KBM-7 (cell line): ENCODE data around the gene NEK7.
"Not testable (repeated sequence)": the region's sequence is repeated elsewhere in the genome, so short reads cannot be mapped to it uniquely, and the experiment has no call there.

Source experiments
- DNase-seq: peaks from one replicate; pipeline ENCODE4 v3.0.0-alpha.2; 2015
- in situ Hi-C: fragments of 300-500 bp; cut with MboI; formaldehyde crosslinking; loops from 2 replicates; pipeline ENCODE4 v1.14.3; 2020; ENCODE audit warnings: low sequenced_read_pairs, low pct_unique_long_range_greater_than_20kb, mixed read lengths

Gene NEK7

GRCh38 chr1:198156745-198157240 is at the start of gene NEK7:
NEK7 (plus strand) TSS chr1:198156998; CDS start chr1:198232581, 75,583 bp downstream.
- in situ Hi-C loops = no loop called here

GRCh38 chr1:198107091-198107501 is 49.7 kb upstream of the NEK7 start:
- in situ Hi-C loops = no loop called here
- DNase-seq = no peak

More at GRCh38 chr1:198156745-198157240, at the start of gene NEK7:
- DNase-seq = peak; percentile 83

GRCh38 chr1:198108636-198109370 is 48.0 kb upstream of the NEK7 start:
- no peak for DNase-seq

GRCh38 chr1:198109371-198109715 is 47.5 kb upstream of the NEK7 start:
- in situ Hi-C loops = no loop called here
- no peak for DNase-seq

More at GRCh38 chr1:198108636-198109370, 48.0 kb upstream of the NEK7 start:
- in situ Hi-C loops = no loop called here

- in situ Hi-C loops = no loop called here
- no peak for DNase-seq
Measured at GRCh38 chr1:198113342-198113750, 43.5 kb upstream of the NEK7 start.

- DNase-seq = no peak
- in situ Hi-C loops = no loop called here
Measured at GRCh38 chr1:198116069-198116468, 40.7 kb upstream of the NEK7 start.

- in situ Hi-C loops = no loop called here
- no peak for DNase-seq
Measured at GRCh38 chr1:198116469-198116868, 40.3 kb upstream of the NEK7 start.

- in situ Hi-C loops = no loop called here
- no peak for DNase-seq
Measured at GRCh38 chr1:198117267-198117666, 39.5 kb upstream of the NEK7 start.

- in situ Hi-C loops = no loop called here
- DNase-seq = no peak
Measured at GRCh38 chr1:198118134-198118533, 38.7 kb upstream of the NEK7 start.

- no peak for DNase-seq
- in situ Hi-C loops = no loop called here
Measured at GRCh38 chr1:198119906-198120305, 36.9 kb upstream of the NEK7 start.

- in situ Hi-C loops = no loop called here
- DNase-seq = no peak
Measured at GRCh38 chr1:198121056-198121826, 35.6 kb upstream of the NEK7 start.

- no peak for DNase-seq
- in situ Hi-C loops = no loop called here
Measured at GRCh38 chr1:198122693-198123092, 34.1 kb upstream of the NEK7 start.

GRCh38 chr1:198123133-198123532 is 33.7 kb upstream of the NEK7 start:
- in situ Hi-C loops = no loop called here
- no peak for DNase-seq

GRCh38 chr1:198124673-198125072 is 32.1 kb upstream of the NEK7 start:
- DNase-seq = no peak
- in situ Hi-C loops = no loop called here

- DNase-seq = no peak
- in situ Hi-C loops = no loop called here
Measured at GRCh38 chr1:198125995-198126735, 30.6 kb upstream of the NEK7 start.

- no peak for DNase-seq
- in situ Hi-C loops = no loop called here
Measured at GRCh38 chr1:198128533-198128932, 28.3 kb upstream of the NEK7 start.

GRCh38 chr1:198130053-198130452 is 26.7 kb upstream of the NEK7 start:
- in situ Hi-C loops, DNase-seq: not testable (repeated sequence)

- peak; percentile 26 for DNase-seq
- in situ Hi-C loops = no loop called here
Measured at GRCh38 chr1:198132060-198132781, 24.6 kb upstream of the NEK7 start.

- in situ Hi-C loops = no loop called here
- DNase-seq = no peak
Measured at GRCh38 chr1:198134252-198134651, 22.5 kb upstream of the NEK7 start.
